ENCODE data around the gene PLEKHG1.

The PLEKHG1 gene

GRCh38 chr6:150638267-150638666 is 38.6 kb downstream of the PLEKHG1 start:
- no peaks in the 10 kb centered on the region for H3K4me1 ChIP-seq (ENCODE audit: control insufficient read depth in 1 of 2, insufficient read depth in 1 of 2, low read depth in 1 of 2, low read length in 1 of 2)
- TF ChIP-seq CTCF (IDR thresholded peaks at IDR 0.05), result no peak

GRCh38 chr6:150638765-150639164 is 39.1 kb downstream of the PLEKHG1 start:
- Histone ChIP-seq H3K4me3 (ENCODE audit: low read depth in 1 of 2, low read length in 1 of 2) (no peak overlapping the region), H3K27me3 (peaks cover 16% of the 10 kb centered on the region), H3K27ac (no peak overlapping the region), H3K9me3 (no peaks in the 10 kb centered on the region), H3K4me1 (ENCODE audit: control insufficient read depth in 1 of 2, insufficient read depth in 1 of 2, low read depth in 1 of 2, low read length in 1 of 2) (no peaks in the 10 kb centered on the region), H3K36me3 (no peaks in the 10 kb centered on the region)
- TF ChIP-seq CTCF (IDR thresholded peaks at IDR 0.05), result no peak

More at GRCh38 chr6:150638267-150638666, 38.6 kb downstream of the PLEKHG1 start:
- H3K4me3 ChIP-seq (ENCODE audit: low read depth in 1 of 2, low read length in 1 of 2), result no peak overlapping the region
- H3K27me3 ChIP-seq, result peaks cover 19% of the 10 kb centered on the region
- no peaks in the 10 kb centered on the region for H3K36me3 ChIP-seq
- no peaks in the 10 kb centered on the region for H3K9me3 ChIP-seq
- no peak overlapping the region for H3K27ac ChIP-seq

- H3K27me3 ChIP-seq, result peaks cover 16% of the 10 kb centered on the region
- TF ChIP-seq CTCF (IDR thresholded peaks at IDR 0.05), result no peak
- H3K36me3 ChIP-seq, result no peaks in the 10 kb centered on the region
- H3K9me3 ChIP-seq, result no peaks in the 10 kb centered on the region
- no peak overlapping the region for H3K4me3 ChIP-seq (ENCODE audit: low read depth in 1 of 2, low read length in 1 of 2)
- H3K4me1 ChIP-seq (ENCODE audit: control insufficient read depth in 1 of 2, insufficient read depth in 1 of 2, low read depth in 1 of 2, low read length in 1 of 2), result no peaks in the 10 kb centered on the region
- H3K27ac ChIP-seq, result no peak overlapping the region
Measured at GRCh38 chr6:150639823-150640331, 40.2 kb downstream of the PLEKHG1 start.

GRCh38 chr6:150640556-150641209 is 41.0 kb downstream of the PLEKHG1 start:
- H3K36me3 ChIP-seq, result no peaks in the 10 kb centered on the region
- no peaks in the 10 kb centered on the region for H3K4me1 ChIP-seq (ENCODE audit: control insufficient read depth in 1 of 2, insufficient read depth in 1 of 2, low read depth in 1 of 2, low read length in 1 of 2)
- peaks cover 16% of the 10 kb centered on the region for H3K27me3 ChIP-seq
- no peak overlapping the region for H3K4me3 ChIP-seq (ENCODE audit: low read depth in 1 of 2, low read length in 1 of 2)
- H3K27ac ChIP-seq, result no peak overlapping the region
- no peaks in the 10 kb centered on the region for H3K9me3 ChIP-seq
- TF ChIP-seq CTCF (IDR thresholded peaks at IDR 0.05), result no peak

GRCh38 chr6:150641398-150642139 is 41.9 kb downstream of the PLEKHG1 start:
- Histone ChIP-seq H3K4me3 (ENCODE audit: low read depth in 1 of 2, low read length in 1 of 2) (no peak overlapping the region), H3K36me3 (no peaks in the 10 kb centered on the region), H3K27me3 (peaks cover 21% of the 10 kb centered on the region), H3K4me1 (ENCODE audit: control insufficient read depth in 1 of 2, insufficient read depth in 1 of 2, low read depth in 1 of 2, low read length in 1 of 2) (no peaks in the 10 kb centered on the region), H3K9me3 (no peaks in the 10 kb centered on the region), H3K27ac (no peak overlapping the region)
- TF ChIP-seq CTCF (IDR thresholded peaks at IDR 0.05), result no peak

Data from neutrophil (primary cell).